ENCODE measurements around the gene SRD5A3.
"Not testable (repeated sequence)": the region's sequence is repeated elsewhere in the genome, so short reads cannot be mapped to it uniquely, and the experiment has no call there.

SRD5A3 gene

GRCh38 chr4:55347610-55348228 lies 1.7 kb downstream of the SRD5A3 start:
- no peak for DNase-seq

- DNase-seq, result peak; percentile 73
Measured at GRCh38 chr4:55348466-55348865, 2.4 kb downstream of the SRD5A3 start.

GRCh38 chr4:55350870-55351269 lies 4.8 kb downstream of the SRD5A3 start:
- DNase-seq, result not testable (repeated sequence)

GRCh38 chr4:55351824-55352223 lies 5.8 kb downstream of the SRD5A3 start:
- DNase-seq, result no peak

- no peak for DNase-seq
Measured at GRCh38 chr4:55352726-55353125, 6.7 kb downstream of the SRD5A3 start.

GRCh38 chr4:55353228-55353747 lies 7.2 kb downstream of the SRD5A3 start:
- not testable (repeated sequence) for DNase-seq

GRCh38 chr4:55354648-55355047 lies 8.6 kb downstream of the SRD5A3 start:
- DNase-seq, result no peak

- DNase-seq, result no peak
Measured at GRCh38 chr4:55355555-55355954, 9.5 kb downstream of the SRD5A3 start.

- DNase-seq, result no peak
Measured at GRCh38 chr4:55356991-55357461, 11.0 kb downstream of the SRD5A3 start.

GRCh38 chr4:55358246-55358645 lies 12.2 kb downstream of the SRD5A3 start:
- DNase-seq, result no peak

GRCh38 chr4:55358668-55359067 lies 12.6 kb downstream of the SRD5A3 start:
- DNase-seq, result peak; percentile 86

GRCh38 chr4:55359397-55359916 lies 13.4 kb downstream of the SRD5A3 start:
- DNase-seq, result no peak

- not testable (repeated sequence) for DNase-seq
Measured at GRCh38 chr4:55362938-55363337, 16.9 kb downstream of the SRD5A3 start.

- no peak for DNase-seq
Measured at GRCh38 chr4:55363691-55364351, 17.8 kb downstream of the SRD5A3 start.

- no peak for DNase-seq
Measured at GRCh38 chr4:55364691-55365344, 18.8 kb downstream of the SRD5A3 start.

- no peak for DNase-seq
Measured at GRCh38 chr4:55365345-55365728, 19.3 kb downstream of the SRD5A3 start.

GRCh38 chr4:55366621-55367020 lies 20.6 kb downstream of the SRD5A3 start:
- DNase-seq, result no peak

- DNase-seq, result no peak
Measured at GRCh38 chr4:55367084-55367722, 21.2 kb downstream of the SRD5A3 start.

- no peak for DNase-seq
Measured at GRCh38 chr4:55369968-55370367, 23.9 kb downstream of the SRD5A3 start.

GRCh38 chr4:55372259-55372658 lies 26.2 kb downstream of the SRD5A3 start:
- DNase-seq, result no peak

GRCh38 chr4:55373461-55373860 lies 27.4 kb downstream of the SRD5A3 start:
- DNase-seq, result no peak

GRCh38 chr4:55376698-55377097 lies 30.7 kb downstream of the SRD5A3 start:
- DNase-seq, result no peak

Data from fibroblast of skin of right biceps (primary cell).